Right ventricle myocardium inferior (tissue), 1 donor: ENCODE results near the gene TBC1D10A. TPM values are rescaled to one million over a fixed set of nuclear protein-coding genes. Genes with fewer than 3 reads are reported as not detected.

Experiments
- ATAC-seq: fragments of 200-7000 bp; cut with Tn5 transposase; one replicate; pipeline ENCODE4 v1.9.1; 2020; ENCODE audit warnings: mild to moderate bottlenecking, moderate library complexity
- DNase-seq: peaks from one replicate; pipeline ENCODE4 v3.0.0; 2021; ENCODE audit errors: missing footprints
- intact Hi-C: fragments of 100-400 bp; cut with DNase I; formaldehyde crosslinking; loops from one replicate; pipeline ENCODE4 v1.11.0; 2022
- total RNA-seq: library from RNA; stranded (reverse); fragmentation: NEBNext Ultra II Directional; extraction: Animal tissue kit (Norgen Biotek cat#: 25700); gene quantifications from one replicate; pipeline ENCODE4 v1.2.1, GENCODE V29; 2021
- donor health status: DM: no; HTN: yes; CAD: no; lungs with severe emphysema.

The TBC1D10A gene
- total RNA-seq, 1 donor from 2014 or later = 7.1 TPM

GRCh38 chr22:30263883-30264282 lies 62.9 kb downstream of the TBC1D10A start:
- intact Hi-C loops = loop anchor here (1.0 kb wide), 1 partner anchor 23 kb away; no protein-coding TSS in a partner anchor
- ATAC-seq (no peak), DNase-seq (peak; percentile 60)

GRCh38 chr22:30262917-30263741 lies 63.6 kb downstream of the TBC1D10A start:
- DNase-seq = peak; percentile 89
- intact Hi-C loops = loop anchor here (1.0 kb wide), 2 partner anchors 24 to 124 kb away; partner anchors contain the start of gene RNF215
- no peak for ATAC-seq

GRCh38 chr22:30262112-30262511 lies 64.6 kb downstream of the TBC1D10A start:
- no peak for ATAC-seq
- peak; percentile 25 for DNase-seq
- intact Hi-C loops = loop anchor here (1.0 kb wide), 1 partner anchor 125 kb away; the partner anchor contains the start of gene RNF215

GRCh38 chr22:30261134-30261533 lies 65.6 kb downstream of the TBC1D10A start:
- DNase-seq (peak; percentile 75), ATAC-seq (no peak)
- intact Hi-C loops = no loop called here

GRCh38 chr22:30260682-30261081 lies 66.1 kb downstream of the TBC1D10A start:
- no peak for DNase-seq
- no peak for ATAC-seq
- intact Hi-C loops = no loop called here

- ATAC-seq (no peak), DNase-seq (peak; percentile 30)
- intact Hi-C loops = no loop called here
Measured at GRCh38 chr22:30260276-30260675, 66.5 kb downstream of the TBC1D10A start.

- ATAC-seq (no peak), DNase-seq (peak; percentile 16)
- intact Hi-C loops = loop anchor here (5.0 kb wide), 1 partner anchor 47 kb away; no protein-coding TSS in a partner anchor
Measured at GRCh38 chr22:30254314-30254713, 72.4 kb downstream of the TBC1D10A start.

- DNase-seq (peak; percentile 85), ATAC-seq (peak; percentile 58)
- intact Hi-C loops = loop anchor here (5.0 kb wide), 1 partner anchor 46 kb away; no protein-coding TSS in a partner anchor
Measured at GRCh38 chr22:30253205-30253852, 73.4 kb downstream of the TBC1D10A start.

- ATAC-seq (no peak), DNase-seq (peak; percentile 62)
- intact Hi-C loops = loop anchor here (5.0 kb wide), 1 partner anchor 45 kb away; no protein-coding TSS in a partner anchor
Measured at GRCh38 chr22:30252411-30253204, 74.1 kb downstream of the TBC1D10A start.

GRCh38 chr22:30251711-30252110 lies 75.0 kb downstream of the TBC1D10A start:
- DNase-seq (peak; percentile 64), ATAC-seq (no peak)
- intact Hi-C loops = loop anchor here (5.0 kb wide), 1 partner anchor 44 kb away; no protein-coding TSS in a partner anchor

GRCh38 chr22:30250661-30251267 lies 76.0 kb downstream of the TBC1D10A start:
- ATAC-seq = no peak
- intact Hi-C loops = loop anchor here (5.0 kb wide), 1 partner anchor 43 kb away; no protein-coding TSS in a partner anchor
- DNase-seq = peak; percentile 18

- no peak for ATAC-seq
- intact Hi-C loops = loop anchor here (5.0 kb wide), 1 partner anchor 43 kb away; no protein-coding TSS in a partner anchor
- peak; percentile 17 for DNase-seq
Measured at GRCh38 chr22:30250039-30250565, 76.6 kb downstream of the TBC1D10A start.

- intact Hi-C loops = loop anchor here (5.0 kb wide), 1 partner anchor 42 kb away; no protein-coding TSS in a partner anchor
- peak; percentile 68 for ATAC-seq
Measured at GRCh38 chr22:30249049-30250038, 77.4 kb downstream of the TBC1D10A start.

GRCh38 chr22:30248484-30248883 lies 78.3 kb downstream of the TBC1D10A start:
- DNase-seq = peak; percentile 17
- intact Hi-C loops = no loop called here
- ATAC-seq = no peak

More at GRCh38 chr22:30249049-30250038, 77.4 kb downstream of the TBC1D10A start:
- DNase-seq = peak; percentile 85

- DNase-seq = peak; percentile 26
- intact Hi-C loops = no loop called here
- ATAC-seq = no peak
Measured at GRCh38 chr22:30247974-30248373, 78.8 kb downstream of the TBC1D10A start.

- intact Hi-C loops = no loop called here
- ATAC-seq (no peak), DNase-seq (peak; percentile 5)
Measured at GRCh38 chr22:30247561-30247960, 79.2 kb downstream of the TBC1D10A start.
